NB4 (cell line): Measurements from ENCODE around the gene AASS.

Experiments
- DNase-seq: peaks from one replicate; pipeline ENCODE4 v3.0.0; 2010; ENCODE audit warnings: low read depth
- H3K4me3 ChIP-seq: one replicate; pipeline ENCODE4 v1.5.1; 2011; ENCODE audit warnings: mild to moderate bottlenecking, low read depth, low read length, moderate library complexity
- CTCF ChIP-seq: IDR thresholded peaks from one replicate; pipeline ENCODE4 v1.5.1; 2012; ENCODE audit warnings: low read depth, low read length
- MYC ChIP-seq: IDR thresholded peaks from 2 replicates; pipeline ENCODE4 v1.6.1; 2011; ENCODE audit warnings: low read depth, low read length
- POLR2A ChIP-seq: IDR thresholded peaks from 2 replicates; pipeline ENCODE4 v1.6.1; 2011; ENCODE audit warnings: mild to moderate bottlenecking; ENCODE audit not compliant: insufficient read length; ENCODE audit errors: extremely low read depth
- TF ChIP-seq, protein P1 (sequence below): IDR thresholded peaks from 2 replicates; pipeline ENCODE4 v1.6.1; 2011; ENCODE audit warnings: low read depth, low read length

Gene AASS

DNA sequence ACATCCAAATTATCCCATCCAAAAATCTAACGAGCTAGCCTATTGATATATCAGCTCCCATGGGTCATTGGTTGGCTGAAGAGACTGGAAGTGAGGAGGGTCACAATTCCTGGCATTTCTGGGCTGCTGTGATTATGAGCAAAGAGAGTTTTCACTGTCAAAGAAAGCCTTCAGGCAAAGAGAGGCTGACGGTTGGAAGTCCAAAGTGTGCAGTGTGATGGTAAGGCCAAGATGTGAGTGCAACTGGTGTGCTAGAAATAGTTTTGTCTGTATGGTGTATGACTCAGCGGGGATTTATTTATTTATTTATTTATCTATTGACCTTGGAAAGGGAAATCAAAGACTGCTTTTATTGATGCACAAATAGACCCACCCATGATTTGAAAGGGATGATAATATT is 75.0 kb downstream of the AASS start:
- no peak overlapping the region for H3K4me3 ChIP-seq
- TF ChIP-seq MYC (no peak), POLR2A (no peak), CTCF (no peak)
- TF ChIP-seq, protein P1, sequence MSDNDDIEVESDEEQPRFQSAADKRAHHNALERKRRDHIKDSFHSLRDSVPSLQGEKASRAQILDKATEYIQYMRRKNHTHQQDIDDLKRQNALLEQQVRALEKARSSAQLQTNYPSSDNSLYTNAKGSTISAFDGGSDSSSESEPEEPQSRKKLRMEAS: no peak
- DNase-seq: no peak

- TF ChIP-seq, protein P1: no peak
- TF ChIP-seq CTCF (no peak), POLR2A (no peak), MYC (no peak)
- DNase-seq: no peak
- no peak overlapping the region for H3K4me3 ChIP-seq
These were observed 76.0 kb downstream of the AASS start for GRCh38 chr7:122068046-122068445.

DNA sequence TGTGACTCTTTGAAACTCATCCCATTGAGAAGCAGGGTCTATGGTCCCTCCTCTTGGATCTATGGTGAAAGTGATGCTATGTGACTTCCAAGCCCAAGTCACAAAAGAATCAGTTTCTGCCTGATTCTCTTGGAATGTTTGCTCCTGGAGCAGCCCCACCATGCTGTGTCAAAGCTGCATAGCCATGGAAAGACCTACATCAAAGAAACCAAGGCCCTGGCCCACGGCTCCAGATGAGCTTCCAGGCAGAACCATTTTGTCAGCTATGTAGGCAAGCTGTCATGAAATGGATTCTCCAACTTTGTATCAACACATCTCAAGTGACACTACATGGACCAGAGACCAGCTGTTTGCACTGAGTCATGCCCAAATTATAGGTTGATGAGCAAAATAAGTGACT is 77.0 kb downstream of the AASS start:
- DNase-seq: no peak

GRCh38 chr7:122064971-122065370 is 79.1 kb downstream of the AASS start:
- H3K4me3 ChIP-seq: no peak overlapping the region
- TF ChIP-seq CTCF (no peak), POLR2A (no peak), MYC (no peak)
- TF ChIP-seq, protein P1: no peak
- no peak for DNase-seq

More for the DNA sequence above, 77.0 kb downstream of the AASS start:
- H3K4me3 ChIP-seq: no peak overlapping the region
- TF ChIP-seq CTCF (no peak), POLR2A (no peak), MYC (no peak)
- TF ChIP-seq, protein P1: no peak

DNA sequence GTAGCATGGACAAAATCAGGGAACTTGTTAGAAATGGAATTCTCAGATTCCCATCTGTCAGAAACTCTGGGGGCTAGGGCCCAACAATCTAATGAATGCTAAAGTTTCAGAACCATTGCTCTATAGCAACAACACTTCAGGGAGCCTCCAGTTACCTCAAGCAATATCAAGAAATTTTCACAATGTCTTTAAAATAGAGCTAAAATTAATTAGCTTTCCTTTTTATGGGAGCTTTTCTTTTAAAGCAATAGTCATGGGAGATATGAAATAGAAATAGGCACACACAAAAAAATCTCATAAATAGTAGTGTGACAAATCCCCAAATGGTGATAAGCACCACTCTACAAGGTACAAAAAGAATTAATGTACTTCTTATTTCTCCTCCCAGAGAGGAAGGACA is 80.9 kb downstream of the AASS start:
- TF ChIP-seq MYC (no peak), POLR2A (no peak), CTCF (no peak)
- TF ChIP-seq, protein P1: no peak
- H3K4me3 ChIP-seq: no peak overlapping the region

GRCh38 chr7:122059542-122059941 is 84.5 kb downstream of the AASS start:
- TF ChIP-seq, protein P1: no peak
- TF ChIP-seq POLR2A (no peak), MYC (no peak), CTCF (no peak)
- DNase-seq: no peak
- no peak overlapping the region for H3K4me3 ChIP-seq

More for the DNA sequence above, 80.9 kb downstream of the AASS start:
- no peak for DNase-seq
